ENCODE data around the gene RAB11FIP4.

RAB11FIP4 gene

GRCh38 chr17:31530391-31530985, 139.0 kb downstream of the RAB11FIP4 start:
- TF ChIP-seq FOXP2 (optimal IDR thresholded peaks at IDR 0.05; ENCODE audit: borderline replicate concordance, extremely low read depth, extremely low read length, insufficient read depth) = no peak
- no peak for TF ChIP-seq SIN3A (IDR thresholded peaks at IDR 0.05; ENCODE audit: borderline replicate concordance, insufficient read depth, low read length)
- no peak for TF ChIP-seq TAF1 (IDR thresholded peaks at IDR 0.05; ENCODE audit: borderline replicate concordance, insufficient read depth, low read length)
- no peak for TF ChIP-seq POLR2AphosphoS5 (IDR thresholded peaks at IDR 0.05; ENCODE audit: low read depth, low read length)
- TF ChIP-seq REST (IDR thresholded peaks at IDR 0.05; ENCODE audit: insufficient read depth in 1 of 2, low read depth in 2 of 2, low read length in 2 of 2) = no peak

- TF ChIP-seq SIN3A (IDR thresholded peaks at IDR 0.05; ENCODE audit: borderline replicate concordance, insufficient read depth, low read length) (no peak), TAF1 (IDR thresholded peaks at IDR 0.05; ENCODE audit: borderline replicate concordance, insufficient read depth, low read length) (no peak), FOXP2 (optimal IDR thresholded peaks at IDR 0.05; ENCODE audit: borderline replicate concordance, extremely low read depth, extremely low read length, insufficient read depth) (no peak), POLR2AphosphoS5 (IDR thresholded peaks at IDR 0.05; ENCODE audit: low read depth, low read length) (no peak), REST (IDR thresholded peaks at IDR 0.05; ENCODE audit: insufficient read depth in 1 of 2, low read depth in 2 of 2, low read length in 2 of 2) (no peak)
Measured at GRCh38 chr17:31531336-31531980, 140.0 kb downstream of the RAB11FIP4 start.

- no peak for TF ChIP-seq SIN3A (IDR thresholded peaks at IDR 0.05; ENCODE audit: borderline replicate concordance, insufficient read depth, low read length)
Measured at GRCh38 chr17:31532081-31532480, 140.6 kb downstream of the RAB11FIP4 start.

DNA sequence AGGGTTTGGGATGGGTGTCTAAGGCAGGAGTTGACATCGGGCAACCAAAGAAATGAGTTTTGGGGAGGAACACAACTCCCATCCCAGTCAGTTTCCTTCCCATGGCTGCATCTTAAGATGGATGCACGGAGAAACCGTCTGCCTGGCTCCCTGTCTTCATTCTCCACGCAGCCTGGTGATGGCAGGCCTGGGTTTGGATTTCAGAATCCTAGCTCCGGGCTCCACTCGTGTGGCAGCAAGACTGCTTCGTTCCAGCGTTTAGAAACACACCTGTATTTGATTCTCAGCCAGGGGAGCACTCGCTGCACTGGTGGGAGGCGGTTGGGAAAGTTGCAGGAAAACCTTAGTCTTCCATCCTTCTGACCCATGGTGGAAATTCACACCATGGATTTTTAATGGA, 141.1 kb downstream of the RAB11FIP4 start:
- TF ChIP-seq TAF1 (IDR thresholded peaks at IDR 0.05; ENCODE audit: borderline replicate concordance, insufficient read depth, low read length) (no peak), POLR2AphosphoS5 (IDR thresholded peaks at IDR 0.05; ENCODE audit: low read depth, low read length) (no peak), SIN3A (IDR thresholded peaks at IDR 0.05; ENCODE audit: borderline replicate concordance, insufficient read depth, low read length) (no peak), REST (IDR thresholded peaks at IDR 0.05; ENCODE audit: insufficient read depth in 1 of 2, low read depth in 2 of 2, low read length in 2 of 2) (no peak), FOXP2 (optimal IDR thresholded peaks at IDR 0.05; ENCODE audit: borderline replicate concordance, extremely low read depth, extremely low read length, insufficient read depth) (no peak)

DNA sequence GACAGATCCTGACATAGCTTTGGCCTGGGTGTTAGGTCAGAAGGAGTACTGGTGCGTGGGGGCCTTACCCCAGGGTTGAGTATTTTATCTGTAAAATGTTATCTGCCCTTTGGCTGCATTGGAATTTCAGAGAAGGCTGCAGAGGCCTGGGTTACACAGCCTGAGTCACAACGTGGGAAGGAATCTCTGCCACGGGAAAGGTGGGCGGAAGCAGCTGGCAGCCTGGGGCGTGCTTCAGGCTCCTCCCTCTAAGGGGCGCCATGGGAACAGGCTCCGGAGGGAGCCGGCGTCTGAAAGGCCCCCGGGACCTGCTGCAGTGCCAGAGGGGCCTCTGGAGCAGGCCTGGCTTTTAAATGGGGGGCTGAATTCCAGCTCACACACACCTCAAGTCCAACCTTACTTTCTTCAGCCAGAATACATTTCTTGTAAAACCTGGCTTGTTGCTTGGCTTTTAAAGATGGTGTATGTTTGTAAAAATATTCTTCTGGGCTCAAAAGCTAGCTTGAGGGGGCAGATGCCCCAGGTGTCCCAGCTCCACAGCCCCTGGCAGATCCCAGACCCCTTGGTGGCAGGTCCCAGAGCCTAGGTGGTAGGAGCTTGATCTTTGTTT, 142.2 kb downstream of the RAB11FIP4 start:
- no peak for TF ChIP-seq FOXP2 (optimal IDR thresholded peaks at IDR 0.05; ENCODE audit: borderline replicate concordance, extremely low read depth, extremely low read length, insufficient read depth)
- no peak for TF ChIP-seq REST (IDR thresholded peaks at IDR 0.05; ENCODE audit: insufficient read depth in 1 of 2, low read depth in 2 of 2, low read length in 2 of 2)
- no peak for TF ChIP-seq SIN3A (IDR thresholded peaks at IDR 0.05; ENCODE audit: borderline replicate concordance, insufficient read depth, low read length)
- TF ChIP-seq POLR2AphosphoS5 (IDR thresholded peaks at IDR 0.05; ENCODE audit: low read depth, low read length) = no peak
- no peak for TF ChIP-seq TAF1 (IDR thresholded peaks at IDR 0.05; ENCODE audit: borderline replicate concordance, insufficient read depth, low read length)

All from PFSK-1 (cell line).